Activated gamma-delta T cell treated with Interleukin-2 at 50 U/mL for 16 hours (primary cell): ENCODE data around the gene ZBTB33.
A peak's percentile ranks its signal among the peaks of the same experiment; 100 is the strongest.

ENCODE experiments used
- DNase-seq: peaks from one replicate; pipeline ENCODE4 v3.0.0-alpha.2; 2020

ZBTB33 gene, protein sequence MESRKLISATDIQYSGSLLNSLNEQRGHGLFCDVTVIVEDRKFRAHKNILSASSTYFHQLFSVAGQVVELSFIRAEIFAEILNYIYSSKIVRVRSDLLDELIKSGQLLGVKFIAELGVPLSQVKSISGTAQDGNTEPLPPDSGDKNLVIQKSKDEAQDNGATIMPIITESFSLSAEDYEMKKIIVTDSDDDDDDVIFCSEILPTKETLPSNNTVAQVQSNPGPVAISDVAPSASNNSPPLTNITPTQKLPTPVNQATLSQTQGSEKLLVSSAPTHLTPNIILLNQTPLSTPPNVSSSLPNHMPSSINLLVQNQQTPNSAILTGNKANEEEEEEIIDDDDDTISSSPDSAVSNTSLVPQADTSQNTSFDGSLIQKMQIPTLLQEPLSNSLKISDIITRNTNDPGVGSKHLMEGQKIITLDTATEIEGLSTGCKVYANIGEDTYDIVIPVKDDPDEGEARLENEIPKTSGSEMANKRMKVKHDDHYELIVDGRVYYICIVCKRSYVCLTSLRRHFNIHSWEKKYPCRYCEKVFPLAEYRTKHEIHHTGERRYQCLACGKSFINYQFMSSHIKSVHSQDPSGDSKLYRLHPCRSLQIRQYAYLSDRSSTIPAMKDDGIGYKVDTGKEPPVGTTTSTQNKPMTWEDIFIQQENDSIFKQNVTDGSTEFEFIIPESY

DNA sequence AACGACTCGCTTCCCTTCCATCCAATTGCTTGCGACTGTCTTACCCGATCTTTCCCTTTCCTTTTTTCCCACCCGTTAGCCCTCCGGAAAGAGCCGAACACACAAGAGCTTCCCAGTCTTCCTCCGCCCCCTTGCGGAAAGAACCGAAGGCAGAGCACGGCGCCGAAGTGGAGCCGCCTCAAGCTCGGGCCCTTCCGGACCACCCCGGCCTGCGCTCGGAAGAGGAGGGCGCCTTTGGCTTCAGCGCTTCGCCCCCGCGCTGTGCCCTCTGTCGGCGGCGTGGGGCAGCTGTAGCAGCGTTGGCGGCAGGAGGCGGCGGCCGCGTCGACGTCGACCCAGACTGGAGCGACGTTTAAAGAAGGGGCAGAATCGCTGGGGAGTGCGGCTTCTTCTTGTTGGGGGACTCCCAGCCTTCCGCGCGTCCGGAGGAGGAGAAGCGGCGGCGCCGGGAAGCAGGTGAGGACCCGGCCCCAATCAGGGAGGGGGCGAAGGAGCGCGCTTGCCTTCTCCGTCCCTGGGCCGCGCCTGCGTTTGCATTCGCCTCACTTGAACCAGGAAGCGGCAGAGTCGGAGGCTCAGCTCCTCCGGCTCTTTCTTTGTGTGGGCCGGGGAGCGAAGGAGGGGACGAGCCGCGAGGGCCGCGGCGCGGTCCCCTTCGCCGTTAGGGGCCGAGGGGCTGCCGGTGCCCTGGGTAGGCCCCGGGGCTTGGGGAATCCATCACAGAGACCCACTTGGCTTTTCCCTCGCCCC is at the start of gene ZBTB33:
ZBTB33 (plus strand) TSS at position 291 of the 750 bp plus-strand sequence. CDS start 2,604 bp downstream, outside the sequence.
- DNase-seq = peak; percentile 74

DNA sequence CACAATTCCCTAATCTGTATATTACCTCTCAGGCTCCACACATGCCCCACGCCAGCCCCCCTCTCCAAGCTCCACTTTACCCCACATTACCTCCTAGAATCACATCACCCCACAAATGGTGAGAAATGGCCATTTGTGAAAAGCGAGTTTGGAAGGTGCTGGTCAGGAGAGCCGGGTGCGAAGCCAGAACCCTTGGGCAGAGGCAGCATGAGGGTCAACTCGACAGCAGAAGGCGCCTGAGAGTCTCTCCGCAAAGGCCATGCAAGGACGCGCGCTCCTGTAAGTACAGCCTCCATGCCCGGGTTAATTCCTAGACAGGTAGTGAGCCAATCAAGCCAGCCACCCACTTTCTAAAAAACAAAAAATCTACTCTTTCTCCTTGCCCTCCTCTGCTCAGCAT is 49.8 kb upstream of the ZBTB33 start:
- no peak for DNase-seq

DNA sequence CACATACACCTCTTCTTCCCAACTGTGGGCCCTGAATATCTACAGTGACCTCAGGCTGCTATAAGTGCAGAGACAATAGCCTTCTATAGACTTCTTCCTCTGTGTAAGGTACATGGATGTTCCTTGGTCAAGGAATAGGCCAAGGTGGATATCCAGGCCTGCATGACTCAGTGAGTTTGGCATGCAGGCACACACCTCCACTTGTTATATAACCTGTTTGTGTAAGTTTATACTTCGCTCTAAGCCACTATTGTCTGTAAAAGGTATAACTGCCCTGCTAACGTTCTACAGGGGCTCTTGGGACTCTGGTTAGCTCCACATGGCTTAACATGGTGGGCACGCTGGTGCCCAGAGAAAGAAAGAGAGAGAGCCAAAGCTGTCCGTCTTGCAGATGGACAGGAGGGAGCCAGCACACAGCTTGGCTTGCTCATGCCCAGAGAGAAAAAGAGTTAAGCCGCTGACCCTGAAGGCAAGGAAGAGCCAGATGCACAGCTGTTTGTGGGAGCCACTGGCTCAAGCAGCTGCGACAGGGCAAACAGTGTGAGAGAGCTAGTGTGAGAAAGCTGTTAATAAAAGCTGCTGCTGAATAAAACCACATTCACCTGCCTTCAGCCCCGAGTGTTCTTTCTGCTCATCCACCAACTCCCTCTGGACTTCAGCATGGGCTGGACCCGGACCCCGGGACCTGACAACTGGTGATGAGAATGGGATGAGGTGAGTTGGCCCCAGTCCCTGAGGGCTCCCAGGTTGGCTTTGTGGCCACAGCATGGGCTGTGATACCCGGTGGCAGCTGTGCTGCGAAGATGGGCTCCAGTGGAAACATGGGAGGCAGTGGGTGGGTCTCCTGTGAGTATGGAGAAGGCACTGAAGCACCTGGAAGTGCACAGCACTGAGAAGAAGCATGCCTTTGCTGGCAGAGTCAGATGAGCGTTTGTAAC is 44.5 kb upstream of the ZBTB33 start:
- no peak for DNase-seq

DNA sequence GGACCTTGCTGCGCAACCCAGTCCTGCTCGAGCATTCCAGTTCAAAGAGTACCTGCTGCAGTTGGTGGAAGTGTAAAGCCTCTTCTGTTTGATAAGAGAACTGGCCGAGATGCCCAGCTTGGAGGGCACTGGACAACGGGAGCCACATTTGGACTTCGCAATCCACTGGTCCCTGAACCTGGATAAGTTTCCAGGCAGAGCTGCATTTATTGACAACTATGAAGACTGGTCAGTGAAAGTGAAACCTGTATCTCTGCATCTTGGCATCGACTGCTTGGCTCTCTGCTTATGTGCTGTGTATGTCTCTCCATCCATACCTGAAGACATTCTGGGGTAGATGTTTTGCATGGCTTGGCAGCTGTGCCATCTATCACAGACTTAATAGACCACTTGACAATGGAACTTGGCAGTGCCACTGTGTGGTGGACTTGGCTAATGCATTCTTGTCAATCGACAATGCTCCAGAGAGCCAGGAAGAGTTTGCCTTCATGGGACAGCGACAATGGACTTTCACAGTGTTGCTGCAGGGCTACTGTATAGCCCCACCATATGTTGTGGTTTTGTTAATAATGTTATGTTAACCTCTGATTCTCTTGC is 43.5 kb upstream of the ZBTB33 start:
- no peak for DNase-seq

DNA sequence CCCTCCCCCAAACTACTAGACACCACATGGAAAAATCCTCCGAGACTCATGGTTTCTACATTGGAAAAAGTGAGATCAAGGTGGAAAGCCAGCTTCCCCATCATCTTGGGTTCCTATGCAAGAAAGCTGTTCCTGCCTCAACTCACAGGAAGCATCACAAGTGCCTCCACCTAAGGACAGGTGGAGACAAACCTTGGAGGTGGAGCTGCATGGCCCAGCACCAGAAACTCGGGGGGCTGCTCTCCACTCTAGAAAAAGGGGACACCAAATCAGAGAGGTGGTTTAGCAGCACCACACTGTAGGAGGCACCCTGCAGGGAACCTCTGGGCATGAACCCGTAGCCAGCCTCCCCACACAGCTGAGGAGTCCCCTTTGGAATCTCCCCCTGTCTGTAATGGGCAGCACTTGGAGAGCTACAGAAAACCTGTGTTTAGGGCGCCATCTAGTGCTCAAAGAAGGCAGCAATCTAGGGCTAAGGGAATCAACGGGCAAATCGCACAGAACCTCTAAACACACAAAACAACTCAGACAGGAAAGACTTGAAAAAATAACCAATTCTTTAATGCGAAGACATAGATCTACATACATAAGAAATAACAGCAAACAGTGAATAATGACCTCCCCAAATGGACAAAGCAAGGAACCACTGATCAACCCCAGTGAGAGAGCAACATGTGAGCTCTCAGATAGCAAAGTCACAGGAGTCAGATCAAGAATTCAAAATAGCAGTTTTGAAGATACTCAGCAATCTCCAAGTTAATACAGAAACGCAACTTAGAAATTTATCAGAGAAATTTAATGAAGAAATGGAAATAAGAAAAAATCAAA is 37.0 kb upstream of the ZBTB33 start:
- DNase-seq = peak; percentile 55

DNA sequence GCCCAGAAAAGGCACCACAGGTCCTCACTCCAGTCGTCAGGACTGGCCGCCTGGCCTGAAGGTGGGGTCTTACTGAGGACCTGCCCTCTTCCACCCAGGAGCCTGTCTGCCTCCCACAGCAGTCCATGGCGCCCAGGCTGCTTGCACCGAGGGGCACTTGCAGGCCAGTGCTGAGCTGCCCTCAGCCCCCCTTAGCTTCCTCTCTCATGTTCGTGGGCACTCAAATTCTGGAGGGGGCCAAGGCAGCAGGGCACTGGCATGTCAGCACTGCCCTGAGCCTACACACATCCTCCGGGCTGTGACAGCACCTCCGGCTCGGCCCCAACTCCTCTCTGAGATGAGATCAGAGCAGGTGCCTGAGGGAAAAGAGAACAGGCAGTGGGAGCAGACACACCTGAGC is 27.2 kb upstream of the ZBTB33 start:
- no peak for DNase-seq

DNA sequence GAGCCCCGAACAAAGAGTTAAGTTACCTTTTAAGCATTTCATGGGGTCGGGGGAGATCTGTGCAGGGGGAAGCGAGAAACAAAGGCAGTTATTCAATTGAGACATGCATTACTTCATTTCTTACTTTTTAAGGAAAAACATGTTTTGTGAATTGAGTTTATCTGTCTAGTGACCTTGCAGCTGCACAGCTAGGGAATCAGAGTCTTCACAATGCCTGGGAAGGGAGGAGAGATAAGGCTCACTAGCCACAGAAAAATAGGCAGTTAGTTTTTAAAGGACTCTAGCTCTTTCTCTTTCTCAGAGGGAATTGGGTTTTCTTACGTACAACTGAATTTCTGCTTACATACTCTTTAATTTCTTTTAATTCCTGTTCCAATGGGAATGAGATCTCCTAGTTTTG is 26.2 kb upstream of the ZBTB33 start:
- no peak for DNase-seq

DNA sequence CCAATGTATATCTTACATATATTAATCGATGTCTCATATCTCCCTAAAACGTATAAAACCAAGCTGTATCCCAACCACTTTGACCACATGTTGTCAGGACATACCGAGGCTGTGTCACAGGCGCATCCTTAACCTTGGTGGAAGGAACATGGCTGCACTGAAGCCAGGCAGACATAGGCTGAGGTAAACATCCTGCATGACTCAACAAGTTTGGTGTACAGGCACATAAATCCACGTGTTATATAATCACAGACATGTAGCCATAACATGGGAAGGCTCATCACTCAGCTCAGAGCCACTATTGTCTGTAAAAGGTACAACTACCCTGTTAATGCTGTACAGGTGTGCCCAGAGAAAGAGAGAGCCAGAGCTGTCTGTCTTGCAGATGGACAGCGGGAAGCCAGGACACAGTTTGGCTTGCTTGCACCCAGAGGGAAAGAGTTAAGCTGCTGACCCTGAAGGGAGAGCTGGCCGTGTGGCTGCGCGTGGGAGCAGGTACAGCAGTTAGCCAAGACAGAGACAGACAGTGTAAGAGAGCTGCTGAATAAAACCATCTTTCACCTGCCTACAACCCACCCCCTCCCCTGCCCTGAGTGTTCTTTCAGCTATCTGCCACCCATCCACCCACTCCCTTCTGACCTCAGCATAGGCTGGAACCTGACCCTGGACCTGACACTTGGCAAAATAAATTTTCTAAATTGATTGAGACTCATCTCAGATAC is 22.3 kb upstream of the ZBTB33 start:
- DNase-seq = no peak

DNA sequence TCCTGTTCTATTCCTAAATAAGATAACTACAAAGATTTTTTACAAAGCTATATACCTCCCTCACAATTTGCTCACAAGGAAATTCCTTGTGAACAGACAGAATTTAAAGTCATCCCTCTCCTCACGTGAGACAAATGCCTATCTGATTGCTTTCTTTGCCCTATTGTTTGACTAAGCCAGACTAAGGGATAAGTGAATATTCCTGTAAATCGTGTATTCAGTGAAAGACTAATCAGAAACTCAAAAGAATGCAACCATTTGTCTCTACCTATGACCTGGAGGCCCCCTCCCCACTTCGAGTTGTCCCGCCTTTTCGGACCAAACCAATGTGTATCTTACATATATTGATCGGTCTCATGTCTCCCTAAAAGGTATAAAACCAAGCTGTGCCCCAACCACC is 15.3 kb upstream of the ZBTB33 start:
- no peak for DNase-seq

DNA sequence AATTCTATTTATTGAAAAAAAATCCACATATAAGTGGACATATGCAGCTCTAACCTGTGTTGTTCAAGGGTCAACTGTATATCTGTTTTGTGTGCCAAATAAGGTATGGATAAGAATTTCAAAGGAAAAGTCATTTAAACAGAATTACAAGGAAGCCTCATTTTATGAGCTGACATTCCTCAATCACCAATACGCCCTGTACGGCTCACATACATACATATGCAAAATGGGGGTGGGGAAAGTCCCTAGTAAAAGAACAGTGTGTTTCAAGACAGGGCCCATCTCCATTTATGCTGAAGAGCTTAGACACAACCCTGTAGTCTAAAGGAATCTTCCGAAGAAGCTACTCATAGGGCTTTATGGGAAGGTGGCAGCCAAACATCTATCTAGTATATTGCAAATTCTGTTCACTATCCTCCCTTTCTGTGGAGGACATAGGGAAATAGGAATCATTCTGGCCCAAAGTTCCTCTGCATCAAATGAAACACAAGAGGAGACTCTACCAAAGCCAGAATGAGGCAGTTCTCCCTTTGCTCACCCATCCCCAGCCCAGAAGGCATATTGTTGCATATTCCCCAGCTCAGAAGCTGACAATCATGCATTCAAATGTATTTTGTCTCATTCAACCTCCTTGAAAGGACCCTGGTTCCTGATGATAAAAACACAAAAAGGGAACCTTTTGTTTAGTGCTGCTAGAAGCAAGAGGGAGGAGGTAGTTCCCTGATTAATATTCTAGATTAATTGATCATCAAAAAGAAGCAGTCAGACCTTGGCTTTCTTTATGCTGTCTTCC is 13.7 kb upstream of the ZBTB33 start:
- no peak for DNase-seq

DNA sequence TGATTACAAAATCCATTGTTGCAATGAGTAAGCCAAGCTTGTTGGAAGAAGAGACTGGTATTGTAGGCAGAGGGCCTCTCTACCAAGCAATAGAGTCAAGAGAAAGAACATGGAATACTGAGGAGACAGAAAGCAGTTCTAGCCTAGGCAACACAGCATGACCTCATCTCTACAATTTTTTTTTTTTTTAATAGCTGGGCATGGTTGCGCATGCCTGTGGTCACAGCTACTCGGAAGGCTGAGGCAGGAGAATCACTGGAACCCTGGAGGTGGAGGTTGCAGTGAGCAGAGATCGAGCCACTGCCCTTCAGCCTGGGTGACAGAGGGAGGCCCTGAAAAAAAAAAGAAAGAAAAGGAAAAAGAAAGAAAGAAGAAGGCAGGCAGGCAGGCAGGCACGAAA is 11.7 kb upstream of the ZBTB33 start:
- no peak for DNase-seq

DNA sequence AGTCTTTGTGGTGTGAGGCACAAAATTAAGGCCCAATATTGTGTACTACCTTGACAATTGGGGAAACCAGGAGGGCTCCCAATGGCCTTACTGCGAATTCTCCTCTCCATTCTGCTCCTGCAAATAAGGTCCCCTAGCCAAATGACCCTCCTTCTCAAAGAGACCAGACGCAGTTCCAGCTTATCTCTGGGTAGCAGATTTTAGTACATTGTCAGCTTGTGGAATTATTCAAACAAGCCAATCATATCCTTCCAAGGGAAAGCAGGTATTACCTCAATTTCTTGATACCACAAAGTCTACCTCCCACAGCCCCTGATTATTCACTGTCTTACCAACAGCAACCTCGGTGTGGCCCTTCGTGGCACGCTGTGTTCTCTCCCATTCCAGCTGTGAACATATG is 7.8 kb upstream of the ZBTB33 start:
- DNase-seq = no peak

DNA sequence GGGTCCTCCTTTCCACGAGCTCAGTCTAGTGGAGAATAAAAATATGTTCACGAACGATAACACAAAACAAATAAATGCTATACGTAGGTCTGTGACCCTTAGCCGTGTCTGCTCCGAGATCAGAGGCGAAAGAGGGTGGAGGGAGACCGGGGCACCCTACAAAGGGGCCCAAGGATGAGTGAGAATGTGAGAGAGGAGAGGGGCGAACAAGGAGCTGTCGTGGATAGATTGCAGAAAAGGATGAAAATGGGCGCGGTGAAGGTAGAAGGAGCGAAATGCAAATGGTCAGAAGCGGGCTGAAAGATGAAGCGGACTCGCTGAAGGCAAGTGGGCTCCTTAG is 6.2 kb upstream of the ZBTB33 start:
- no peak for DNase-seq

DNA sequence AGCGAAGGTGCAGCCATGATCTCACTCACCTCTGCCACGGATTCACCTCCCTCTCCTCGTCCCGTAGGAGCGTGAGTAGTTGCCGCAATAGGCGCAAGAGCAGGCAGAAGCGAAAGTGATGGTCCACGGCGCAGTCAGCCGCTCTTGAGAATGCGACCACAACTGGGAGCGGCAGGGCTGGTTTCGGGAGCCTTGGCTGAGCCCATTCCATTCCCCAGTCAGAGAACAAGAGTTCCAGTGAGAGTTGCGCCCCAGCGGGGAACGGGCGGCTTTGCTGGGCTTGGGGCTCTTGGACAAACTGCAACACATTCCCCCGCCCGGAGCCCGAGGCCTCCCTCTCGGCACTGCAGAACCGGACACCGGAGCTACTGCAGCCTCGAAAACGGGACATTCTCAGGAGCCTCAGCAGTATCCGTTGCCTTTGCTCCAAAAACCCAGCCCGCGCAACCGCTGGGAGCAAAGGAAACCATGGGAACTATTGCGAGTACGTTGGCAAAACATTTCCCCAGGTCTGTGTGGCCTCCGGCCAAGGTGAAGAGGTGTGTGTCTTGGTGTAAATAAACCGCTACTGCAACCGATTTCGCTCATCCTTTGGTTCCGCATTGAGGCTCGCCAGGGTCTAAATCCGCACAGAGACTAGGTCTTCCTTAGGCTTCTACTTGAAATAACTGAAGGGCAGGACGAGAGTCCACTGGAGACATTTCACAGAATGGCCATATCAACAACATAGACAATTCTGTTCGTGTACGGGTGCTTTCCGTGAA is 5.7 kb upstream of the ZBTB33 start:
- peak; percentile 50 for DNase-seq

DNA sequence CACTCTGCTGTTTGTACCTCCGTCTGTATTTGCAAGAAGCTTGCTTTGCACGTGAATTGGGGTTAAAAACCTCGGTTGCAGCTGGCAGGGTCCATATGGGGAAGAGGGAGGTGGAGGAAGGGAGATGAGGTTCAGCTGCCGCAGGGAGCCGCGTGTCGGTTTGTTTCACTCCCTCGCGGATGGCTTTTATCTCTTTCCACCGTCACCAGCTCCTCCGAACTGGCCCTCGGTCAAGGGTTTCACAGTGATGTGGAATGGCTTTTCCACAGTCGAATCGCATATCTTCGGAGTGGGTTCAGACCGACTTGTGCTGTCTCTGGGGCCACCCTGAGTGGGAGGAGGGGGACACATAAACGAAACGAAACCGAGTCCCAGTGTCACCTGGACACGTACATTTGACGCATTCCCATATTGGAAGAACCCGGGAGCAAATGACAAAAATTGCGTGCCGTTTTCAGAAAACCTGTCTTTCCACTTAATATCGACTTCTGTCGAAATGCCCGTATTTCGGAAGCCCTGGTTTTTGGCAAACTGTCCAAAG is 929 bp downstream of the ZBTB33 start:
- DNase-seq = peak; percentile 7

DNA sequence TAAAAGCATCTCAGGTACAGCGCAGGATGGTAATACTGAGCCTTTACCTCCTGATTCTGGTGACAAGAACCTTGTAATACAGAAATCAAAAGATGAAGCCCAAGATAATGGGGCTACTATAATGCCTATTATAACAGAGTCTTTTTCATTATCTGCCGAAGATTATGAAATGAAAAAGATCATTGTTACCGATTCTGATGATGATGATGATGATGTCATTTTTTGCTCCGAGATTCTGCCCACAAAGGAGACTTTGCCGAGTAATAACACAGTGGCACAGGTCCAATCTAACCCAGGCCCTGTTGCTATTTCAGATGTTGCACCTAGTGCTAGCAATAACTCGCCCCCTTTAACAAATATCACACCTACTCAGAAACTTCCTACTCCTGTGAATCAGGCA is 3.2 kb downstream of the ZBTB33 start:
- DNase-seq = no peak

DNA sequence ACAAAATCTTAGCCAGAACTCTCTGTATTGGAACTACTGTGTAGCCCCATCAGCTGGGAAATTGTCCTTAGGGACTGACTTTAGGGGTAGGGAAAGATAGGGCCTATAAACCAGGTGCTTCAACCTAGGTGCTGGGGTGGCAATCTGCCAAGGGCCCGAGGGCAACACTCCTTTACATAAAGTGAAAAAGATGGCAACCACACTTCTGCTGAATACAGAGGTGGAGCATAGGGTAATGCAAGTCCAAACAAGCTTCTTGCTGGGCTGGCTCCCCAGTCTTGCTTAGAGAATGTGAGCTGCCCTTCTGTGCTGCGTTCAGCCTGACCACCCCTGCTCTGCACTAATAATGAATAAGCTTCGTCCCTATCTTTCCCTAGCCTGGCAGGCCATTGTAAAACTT is 9.8 kb downstream of the ZBTB33 start:
- no peak for DNase-seq

DNA sequence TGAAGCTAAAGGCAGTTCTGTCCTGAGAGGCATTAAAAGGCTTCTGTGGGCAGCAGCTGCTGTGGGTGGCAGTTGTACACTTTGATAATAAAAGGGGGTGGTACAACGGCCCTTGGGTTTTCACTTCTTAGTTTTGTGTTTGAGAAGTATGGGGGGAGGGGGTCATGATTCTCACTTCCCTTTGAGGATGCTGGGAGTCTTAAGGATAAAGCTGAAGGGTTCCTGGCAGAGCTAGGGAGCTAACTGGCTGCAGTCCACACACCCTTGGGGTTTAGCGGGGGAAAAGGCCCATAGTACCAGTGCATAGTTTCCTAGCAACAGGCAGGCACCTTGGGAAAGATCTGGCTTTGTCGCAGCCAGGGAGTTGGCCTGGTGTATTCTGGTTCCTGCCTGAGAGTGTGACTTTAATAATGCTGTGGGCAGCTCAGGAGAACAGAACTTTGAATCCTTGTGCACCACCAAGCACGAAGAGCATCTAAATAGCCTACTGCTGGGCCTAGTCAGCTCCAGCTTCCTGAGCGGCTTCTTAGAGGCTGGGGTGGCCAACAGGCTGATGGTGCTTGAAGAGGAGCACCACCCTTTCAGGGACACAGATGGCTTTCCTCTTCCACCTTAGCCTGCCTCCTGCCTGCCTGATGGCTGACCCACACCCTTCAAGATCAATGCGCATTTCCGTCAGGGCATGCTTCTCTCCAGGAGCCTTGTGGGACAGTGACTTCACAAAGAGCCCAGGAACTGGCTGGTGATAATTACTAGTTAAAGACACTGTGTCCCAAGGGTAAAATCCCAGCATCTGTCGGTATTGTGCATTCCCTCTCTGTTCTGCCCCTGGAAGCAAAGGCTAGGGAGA is 12.5 kb downstream of the ZBTB33 start:
- DNase-seq = no peak
